ENCODE results near the gene NPY1R.

The NPY1R gene

DNA sequence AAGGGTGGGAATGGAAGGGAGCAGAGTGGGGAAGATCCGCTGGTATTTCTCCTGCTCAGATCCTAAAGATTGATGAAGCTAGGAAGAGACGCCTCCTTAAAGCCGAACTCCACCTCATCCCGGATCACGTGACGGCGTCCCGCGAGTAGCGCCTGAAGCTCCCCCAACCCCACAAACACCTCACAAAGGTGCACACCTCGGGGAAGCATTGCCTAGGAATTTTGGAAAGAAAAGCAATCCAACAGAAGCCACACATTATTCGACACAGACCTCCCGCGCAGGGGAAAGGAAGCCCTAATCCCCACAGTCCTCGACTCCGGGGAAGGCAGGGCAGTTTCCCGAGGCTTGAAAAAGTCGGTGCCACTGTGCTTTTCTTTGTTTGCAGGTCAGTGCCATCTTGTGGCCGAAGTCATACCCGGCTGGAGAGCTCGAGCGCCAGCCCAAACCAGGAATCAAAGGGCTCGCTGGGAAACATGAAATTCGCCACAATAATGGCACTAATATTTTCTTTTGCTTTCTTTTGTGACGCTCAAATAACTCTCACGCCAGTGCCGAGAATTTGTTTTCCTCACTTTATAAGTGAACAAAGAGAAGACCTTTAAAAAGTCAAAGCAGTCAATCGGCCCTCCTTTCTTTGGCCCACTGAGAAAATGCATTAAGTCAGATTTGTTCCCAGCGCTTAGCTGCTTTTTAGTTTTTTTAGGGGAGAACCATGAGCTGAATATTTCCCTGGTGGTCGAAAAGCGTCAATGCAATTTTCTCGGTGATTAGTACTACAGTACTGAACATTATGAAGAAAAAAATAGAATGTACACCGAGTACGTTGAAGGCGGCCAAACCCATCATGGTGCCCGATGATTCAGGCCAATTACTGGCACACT lies at the start of gene NPY1R:
TSS of gene NPY1R (minus strand) at position 71 of the 881 bp plus-strand sequence. CDS start 6,042 bp downstream, outside the sequence.
- DNase-seq (ENCODE audit: low spot score), result no peak

GRCh38 chr4:163380703-163381102 lies 48.3 kb upstream of the NPY1R start:
- no peak for DNase-seq (ENCODE audit: low spot score)

DNA sequence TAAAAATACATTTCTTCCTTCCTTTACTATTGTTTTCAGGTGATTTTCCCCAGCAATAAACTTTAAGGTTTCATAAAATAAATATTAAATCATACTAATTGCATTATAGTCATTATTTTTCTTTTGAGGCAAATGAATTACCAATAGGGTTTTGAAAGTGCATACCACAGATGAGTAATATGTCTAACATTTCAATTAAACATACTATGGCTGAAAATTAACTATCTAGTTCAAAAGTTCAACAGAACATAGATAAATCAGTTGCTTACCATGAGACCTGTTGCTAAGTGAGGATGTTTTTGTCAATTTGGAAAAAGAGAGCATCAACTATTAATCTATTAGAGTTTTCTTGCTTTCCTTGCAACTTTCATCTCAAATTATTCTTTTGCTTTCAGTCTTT lies 46.3 kb upstream of the NPY1R start:
- DNase-seq (ENCODE audit: low spot score), result no peak

GRCh38 chr4:163372029-163372428 lies 39.6 kb upstream of the NPY1R start:
- no peak for DNase-seq (ENCODE audit: low spot score)

DNA sequence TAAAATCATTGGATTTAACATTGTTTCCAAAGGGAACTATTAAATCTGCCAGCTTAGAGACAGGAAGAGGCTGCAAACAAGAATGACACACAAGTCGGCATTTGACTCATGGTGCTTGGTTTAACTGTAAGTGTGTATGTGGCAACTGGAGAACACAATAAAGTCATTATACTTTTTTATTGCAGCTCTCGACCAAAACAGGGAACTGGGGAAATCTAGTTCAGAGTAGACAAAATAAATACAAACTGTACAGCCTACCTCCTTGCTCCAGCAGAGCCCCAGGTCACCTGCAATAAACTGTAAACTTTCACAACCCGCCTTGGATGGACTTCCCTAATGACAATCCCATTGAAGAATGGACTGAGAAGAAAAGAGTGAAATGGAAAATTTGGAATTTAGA lies 35.3 kb upstream of the NPY1R start:
- DNase-seq (ENCODE audit: low spot score), result no peak

- DNase-seq (ENCODE audit: low spot score), result no peak
These were observed 23.7 kb upstream of the NPY1R start for GRCh38 chr4:163356104-163356503.

DNA sequence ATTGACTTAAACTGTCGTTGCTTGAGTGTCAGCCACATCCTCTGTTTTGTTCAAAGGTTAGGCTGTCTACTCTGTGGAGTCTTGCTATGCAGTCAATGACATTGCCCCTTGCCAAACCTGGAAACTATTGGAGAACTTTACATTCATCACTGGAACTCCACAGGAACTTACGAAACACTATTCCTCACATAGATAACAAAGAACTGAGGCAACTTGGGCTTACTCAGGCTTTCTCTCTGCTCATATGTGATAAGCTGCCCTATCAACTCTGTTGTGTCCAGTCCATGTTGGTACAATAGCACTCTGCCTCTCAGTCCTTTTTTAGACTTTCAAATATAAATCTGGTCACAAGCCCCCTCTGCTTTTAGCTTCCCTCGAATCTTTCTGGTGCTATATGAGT lies 20.7 kb upstream of the NPY1R start:
- DNase-seq (ENCODE audit: low spot score), result no peak

- DNase-seq (ENCODE audit: low spot score), result no peak
These were observed 18.3 kb upstream of the NPY1R start for GRCh38 chr4:163350672-163351071.

DNA sequence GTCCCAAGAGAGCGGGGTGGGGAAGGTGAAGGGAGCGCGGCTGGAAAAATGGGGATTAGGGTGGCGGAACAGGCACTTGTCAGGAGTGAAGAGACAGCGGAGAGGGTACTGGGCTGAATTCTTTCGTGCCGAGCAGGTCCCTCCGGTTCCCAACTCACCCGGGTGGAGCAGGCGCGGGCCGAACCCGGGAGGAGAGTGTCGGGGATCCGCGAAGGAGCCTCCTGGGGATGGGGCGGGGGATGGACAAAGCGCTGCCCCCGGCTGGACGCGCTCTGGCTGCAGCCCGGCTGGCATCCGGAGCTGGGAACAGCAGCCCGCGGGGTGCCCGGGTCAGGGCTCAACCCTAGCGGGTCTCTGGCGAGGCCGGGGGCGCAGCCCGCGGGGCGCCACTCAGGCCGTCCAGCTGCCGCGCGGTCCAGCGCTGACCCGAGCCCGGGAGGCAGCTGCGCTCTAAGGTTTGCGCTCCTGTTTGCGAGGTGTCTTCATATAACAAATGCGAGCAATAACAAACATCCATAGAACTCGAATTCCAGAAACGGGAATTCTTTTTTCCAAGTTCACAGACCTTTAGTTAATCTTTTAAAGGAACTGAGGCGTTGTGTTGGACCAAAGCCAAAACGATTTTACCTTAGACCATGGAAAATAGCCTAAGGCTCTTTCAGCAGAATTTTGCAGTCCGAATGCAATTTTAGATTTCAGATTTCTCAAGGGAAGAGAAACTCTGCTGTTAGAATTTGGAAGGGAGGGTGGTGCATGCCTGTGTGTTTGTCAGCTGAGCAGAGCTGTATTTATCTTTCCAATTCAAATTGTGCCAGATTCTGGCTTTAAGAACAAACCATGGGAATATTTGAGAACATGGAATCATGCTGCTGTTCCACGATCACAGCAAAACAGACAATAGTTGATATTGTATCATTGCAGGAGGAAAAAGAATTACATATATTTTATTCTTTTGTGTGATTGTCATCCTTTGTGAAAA lies 12.0 kb upstream of the NPY1R start:
- no peak for DNase-seq (ENCODE audit: low spot score)

DNA sequence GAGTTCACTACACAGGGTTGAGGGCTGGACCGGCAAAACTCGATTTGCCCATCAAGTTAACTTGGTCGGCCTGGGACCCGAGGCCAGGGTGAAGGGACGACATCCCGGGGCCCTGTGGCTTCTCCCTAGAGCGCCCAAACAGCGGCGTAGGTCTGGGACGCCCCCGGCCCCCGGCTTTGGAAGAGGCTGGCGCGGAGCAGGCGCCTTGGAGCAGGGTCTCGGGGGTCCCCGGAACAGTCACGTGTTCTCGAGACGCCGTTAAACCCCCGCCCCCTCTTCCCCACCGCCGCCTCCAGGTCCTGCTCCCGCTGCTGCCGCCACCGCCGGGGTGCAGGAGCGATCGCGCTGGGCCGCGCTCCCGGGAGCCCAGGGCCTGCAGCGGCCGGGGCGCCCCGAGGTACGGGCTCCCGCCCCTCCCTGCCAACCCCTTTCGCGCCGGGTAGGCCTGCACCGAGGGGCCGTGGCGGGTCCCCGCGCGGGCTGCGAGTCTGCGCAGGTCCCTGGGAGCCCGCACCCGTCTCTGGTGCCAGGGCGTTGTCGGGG lies 11.3 kb upstream of the NPY1R start, which contains the start of gene NPY5R:
TSS of gene NPY5R (plus strand) at position 289 of the 543 bp plus-strand sequence. CDS start 6,382 bp downstream, outside the sequence.
- no peak for DNase-seq (ENCODE audit: low spot score)

DNA sequence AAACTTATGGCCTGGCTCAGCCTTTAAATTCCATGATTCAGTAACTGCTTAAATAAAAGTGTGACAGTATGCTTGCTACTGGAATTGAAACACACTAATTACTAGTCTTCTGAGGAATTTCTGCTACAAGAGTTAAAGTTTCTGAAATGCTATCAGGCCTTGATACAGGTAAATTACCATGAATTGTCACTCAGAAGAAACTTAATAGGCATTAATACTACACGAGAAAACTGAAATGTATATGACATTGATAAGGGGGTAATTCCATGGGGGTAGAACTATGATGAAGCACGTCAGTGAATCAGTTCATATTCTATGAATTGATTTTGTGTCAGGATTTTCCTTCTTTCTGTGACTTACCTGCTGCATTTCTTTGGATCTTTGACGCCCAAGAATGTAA lies 3.0 kb upstream of the NPY1R start:
- DNase-seq (ENCODE audit: low spot score), result no peak

DNA sequence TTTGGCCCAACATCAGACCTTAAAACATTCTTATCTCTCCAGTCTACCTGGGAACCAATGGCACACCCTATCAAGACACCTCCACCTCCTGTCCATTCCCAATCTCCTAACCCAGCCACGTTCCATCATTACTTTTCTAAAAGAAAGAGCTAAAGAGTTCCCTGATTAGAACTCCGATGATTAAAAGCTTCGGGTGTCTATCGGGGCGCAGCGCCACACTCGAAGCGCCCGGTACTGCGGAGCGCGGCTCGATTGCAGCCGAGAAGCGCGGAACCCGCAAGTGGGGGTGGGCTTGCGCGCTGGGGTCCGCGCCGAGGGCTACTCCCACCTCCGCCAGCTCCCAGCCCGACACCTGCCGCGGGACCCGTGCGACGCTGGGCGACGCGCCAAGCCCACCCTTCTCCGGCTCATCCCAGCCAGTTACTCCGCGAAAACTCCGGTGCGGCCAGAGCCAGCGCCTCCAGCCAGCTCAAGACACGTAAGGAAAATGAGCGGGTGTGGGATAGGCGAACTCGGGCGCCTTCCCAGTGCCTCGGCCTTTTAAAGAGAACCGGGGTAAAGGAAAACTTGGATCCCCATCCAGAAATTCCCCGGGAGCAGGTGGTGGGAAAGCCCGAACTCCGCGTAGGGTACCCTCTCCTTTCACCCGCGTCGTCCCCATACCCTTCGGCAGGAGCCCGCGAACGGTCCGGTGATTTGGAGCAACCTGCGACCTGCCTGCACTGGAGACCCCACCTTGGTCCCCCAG lies 593 bp downstream of the NPY1R start:
- DNase-seq (ENCODE audit: low spot score), result no peak

- no peak for DNase-seq (ENCODE audit: low spot score)
These were observed 1.3 kb downstream of the NPY1R start for GRCh38 chr4:163330916-163331628.

GRCh38 chr4:163317110-163317509 lies 15.3 kb downstream of the NPY1R start:
- DNase-seq (ENCODE audit: low spot score), result no peak

- DNase-seq (ENCODE audit: low spot score), result no peak
These were observed 22.9 kb downstream of the NPY1R start for GRCh38 chr4:163309466-163309865.

DNA sequence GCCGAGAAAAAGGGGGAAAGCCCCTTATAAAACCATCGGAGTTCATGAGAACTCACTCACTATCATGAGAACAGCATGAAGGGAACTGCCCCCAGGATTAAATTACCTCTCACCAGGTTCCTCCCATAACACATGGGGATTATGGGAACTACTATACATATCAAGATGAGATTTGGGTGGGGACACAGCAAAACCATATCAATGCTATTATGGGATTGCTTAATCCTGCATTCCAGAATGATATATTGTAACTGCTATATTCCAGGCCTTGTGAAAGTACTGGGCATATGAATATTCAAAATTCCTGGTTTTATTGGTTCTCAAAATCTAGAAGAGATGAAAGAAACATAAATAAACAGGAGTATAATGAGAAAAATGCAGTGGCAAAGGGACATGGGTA lies 29.3 kb downstream of the NPY1R start:
- DNase-seq (ENCODE audit: low spot score), result no peak

- DNase-seq (ENCODE audit: low spot score), result no peak
These were observed 32.0 kb downstream of the NPY1R start for GRCh38 chr4:163300445-163300844.

DNA sequence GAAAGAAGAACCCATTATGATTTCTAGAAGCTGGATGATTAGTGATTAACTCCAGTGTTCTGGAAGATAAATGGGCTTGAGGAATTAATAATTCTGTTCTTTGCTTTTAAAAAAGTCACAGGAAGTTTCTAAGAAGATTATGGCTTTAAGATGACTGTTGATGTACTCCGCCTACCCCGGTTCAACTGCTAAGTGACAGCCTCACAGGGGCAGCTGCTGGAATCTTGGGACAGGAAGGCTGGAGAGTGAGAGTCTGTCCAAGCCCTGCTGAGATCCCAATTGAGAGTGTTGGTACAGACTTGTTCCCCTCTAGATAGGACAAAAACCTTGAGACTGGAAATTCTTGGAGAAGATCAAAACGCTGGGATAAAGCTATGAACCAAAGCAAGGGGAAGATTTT lies 37.3 kb downstream of the NPY1R start:
- DNase-seq (ENCODE audit: low spot score), result no peak

- no peak for DNase-seq (ENCODE audit: low spot score)
These were observed 48.1 kb downstream of the NPY1R start for GRCh38 chr4:163284304-163284703.

- DNase-seq (ENCODE audit: low spot score), result no peak
These were observed 51.5 kb downstream of the NPY1R start for GRCh38 chr4:163280703-163281519.

Data from hematopoietic multipotent progenitor cell treated with erythropoietin and hydrocortisone succinate and interleukin-3 and kit ligand, for 17 days (in vitro differentiated cells).